GM21737 (cell line): ENCODE results near the gene NT5C2.

Experiments used
- ATAC-seq: cut with Tn5 transposase; IDR thresholded peaks from one replicate; pipeline ENCODE4 v1.9.1; 2021; ENCODE audit warnings: mild to moderate bottlenecking, moderate library complexity; ENCODE audit not compliant: unreplicated experiment

The NT5C2 gene

DNA sequence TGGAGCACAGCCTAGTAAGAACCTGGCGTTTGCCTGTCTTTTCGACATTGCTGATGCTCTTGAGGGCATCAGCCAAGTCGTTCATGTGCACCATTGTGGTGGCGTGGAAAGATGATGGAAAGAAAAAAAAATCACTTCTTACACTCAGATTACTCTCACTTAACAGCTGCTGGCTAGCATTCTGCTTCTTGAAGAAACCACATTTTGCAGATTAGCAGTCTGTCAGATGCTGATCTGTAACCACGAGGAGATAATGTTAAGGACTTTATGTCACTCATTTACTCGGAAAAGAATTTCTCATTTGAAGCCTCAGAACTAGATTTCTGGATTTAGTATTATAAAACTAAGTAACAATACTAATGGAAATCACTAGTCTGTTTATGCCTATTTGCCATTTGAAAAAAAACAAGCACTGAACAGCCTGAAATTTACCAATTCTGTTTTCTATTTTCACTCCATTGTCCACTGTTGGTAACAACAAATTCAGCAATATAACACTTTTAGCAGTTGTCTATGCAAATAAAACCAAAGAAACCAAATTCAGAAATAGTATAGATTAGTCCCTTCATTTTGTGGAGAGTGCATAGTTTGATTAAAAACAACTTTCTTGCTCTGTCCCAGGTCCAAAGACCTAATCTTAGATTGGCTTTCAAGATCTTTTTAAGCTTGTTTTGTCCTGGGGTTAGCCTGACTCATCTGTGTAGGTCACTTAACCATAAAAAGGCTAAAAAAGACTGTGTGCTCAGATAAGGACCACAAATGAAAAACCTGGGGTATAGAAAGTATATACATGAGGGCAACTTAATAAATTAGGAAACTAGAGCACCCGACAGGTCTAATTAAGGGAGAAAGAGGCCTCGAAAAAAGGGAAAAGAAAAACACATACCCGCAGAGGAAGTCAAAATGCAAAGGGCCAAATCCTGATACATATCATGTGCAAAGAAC lies 67.5 kb downstream of the NT5C2 start:
- peak; percentile 77 for ATAC-seq

- ATAC-seq: no peak
Measured at GRCh38 chr10:103124420-103125096, 68.5 kb downstream of the NT5C2 start.

DNA sequence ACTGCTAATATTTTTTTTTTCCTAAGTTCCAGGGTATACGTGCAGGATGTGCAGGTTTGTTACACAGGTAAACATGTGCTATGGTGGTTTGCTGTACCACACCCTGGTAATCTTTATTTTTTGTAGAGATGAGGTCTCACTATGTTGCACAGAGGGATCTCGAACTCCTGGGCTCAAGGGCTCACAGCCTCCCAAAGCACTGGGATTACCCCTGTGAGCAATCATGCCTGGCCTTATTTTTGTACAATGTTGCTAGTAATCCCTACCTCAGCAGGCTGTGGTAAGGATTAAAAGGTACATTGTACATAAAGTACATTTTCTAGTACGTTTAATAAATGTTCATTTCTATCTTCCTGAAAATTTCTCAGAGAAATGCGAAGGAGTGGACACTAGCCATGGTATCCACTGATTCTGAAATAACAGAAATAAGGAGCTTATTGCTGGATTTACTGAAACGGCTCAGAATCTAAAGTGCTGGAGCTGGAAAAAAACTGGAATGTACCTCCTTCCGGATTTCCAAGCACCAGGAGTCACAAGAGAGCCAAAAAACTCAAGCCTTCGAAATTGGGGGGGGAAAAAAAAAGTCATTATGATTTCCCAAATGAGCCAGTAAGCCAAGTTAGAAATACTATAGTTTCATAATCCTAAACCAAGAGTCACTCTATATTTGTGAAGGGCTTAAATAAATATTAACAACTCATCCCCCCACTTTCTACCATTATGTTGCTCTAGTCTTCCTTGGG lies 69.6 kb downstream of the NT5C2 start:
- no peak for ATAC-seq

GRCh38 chr10:103120977-103121735 lies 71.9 kb downstream of the NT5C2 start:
- ATAC-seq: no peak

- no peak for ATAC-seq
Measured at GRCh38 chr10:103120546-103120945, 72.5 kb downstream of the NT5C2 start.

DNA sequence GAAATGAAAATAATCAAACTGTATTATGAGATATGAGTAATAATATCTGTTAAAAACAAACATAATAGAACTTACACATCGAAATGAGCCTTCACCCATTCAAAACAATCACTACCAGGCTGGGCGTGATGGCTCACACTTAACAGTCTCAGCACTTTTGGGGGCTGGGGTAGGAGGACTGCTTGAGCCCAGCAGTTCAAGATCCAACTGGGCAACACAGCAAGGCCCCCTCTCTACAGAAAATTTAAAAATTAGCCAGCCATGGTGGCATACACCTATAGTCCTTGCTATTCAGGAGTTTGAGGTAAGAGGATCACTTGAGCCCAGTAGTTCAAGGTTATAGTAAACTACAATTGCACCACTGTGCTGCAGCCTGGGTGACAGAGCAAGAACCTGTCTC lies 75.8 kb downstream of the NT5C2 start:
- no peak for ATAC-seq

- no peak for ATAC-seq
Measured at GRCh38 chr10:103114876-103115275, 78.2 kb downstream of the NT5C2 start.

- peak; percentile 44 for ATAC-seq
Measured at GRCh38 chr10:103111918-103112877, 80.9 kb downstream of the NT5C2 start.

DNA sequence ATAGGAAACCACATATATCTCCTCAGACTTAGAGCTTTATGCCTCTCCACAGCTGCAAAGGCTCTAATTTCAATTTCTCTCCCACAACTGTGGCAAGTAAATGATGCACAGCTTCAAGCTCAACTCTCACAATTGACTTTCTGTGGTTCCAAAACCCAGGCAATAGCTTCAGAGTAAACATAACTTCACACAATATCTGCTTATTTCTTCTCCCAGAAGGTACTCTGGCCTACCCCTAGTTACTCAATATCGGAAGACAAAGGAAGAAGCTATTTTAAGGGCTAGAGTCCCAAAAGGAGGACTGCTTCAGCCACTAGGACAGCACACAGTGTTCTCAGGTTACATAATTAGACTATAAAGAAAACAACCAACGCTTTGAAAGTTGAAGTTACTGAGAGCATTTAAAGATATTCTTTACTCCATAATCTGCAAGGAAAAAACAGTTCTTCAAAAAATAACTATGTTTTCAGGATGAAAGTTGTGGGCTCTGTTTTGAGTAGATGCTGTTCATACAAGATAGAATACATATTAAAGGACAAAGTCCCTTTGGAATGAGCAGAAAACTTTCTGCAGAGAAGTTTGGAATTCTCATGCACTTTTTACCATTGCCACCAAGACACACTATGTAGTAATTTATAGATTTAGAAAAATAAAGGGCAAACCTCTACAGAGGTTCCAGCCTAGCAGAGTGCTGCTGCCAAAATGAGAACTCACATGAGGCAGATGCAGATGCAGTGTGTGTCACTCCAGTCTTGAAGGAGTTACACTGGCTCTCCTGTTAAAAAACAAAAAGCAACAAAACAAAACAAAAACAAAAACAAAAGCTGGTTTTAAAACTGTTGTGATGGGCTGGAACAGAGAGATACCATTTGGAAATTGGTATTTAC lies 81.8 kb downstream of the NT5C2 start:
- ATAC-seq: peak; percentile 78

GRCh38 chr10:103110407-103110806 lies 82.7 kb downstream of the NT5C2 start:
- no peak for ATAC-seq

DNA sequence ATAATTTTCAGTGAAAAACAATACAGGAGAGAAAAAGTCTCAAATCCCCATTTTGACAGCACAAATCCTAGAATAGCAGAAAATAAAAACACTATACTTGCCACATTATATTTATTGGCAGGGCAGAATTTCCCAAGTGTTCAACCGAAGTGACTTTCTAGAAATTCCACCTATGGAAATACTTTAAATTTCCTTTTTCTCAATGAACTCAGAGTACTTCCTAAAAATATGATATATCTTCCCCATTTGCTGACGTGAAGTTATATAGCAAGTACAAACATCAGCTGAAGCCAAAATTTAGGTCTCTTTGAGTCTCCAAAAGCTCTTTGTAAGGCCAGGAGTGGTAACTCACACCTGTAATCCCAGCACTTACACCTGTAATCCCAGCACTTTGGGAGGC lies 83.3 kb downstream of the NT5C2 start:
- ATAC-seq: no peak

GRCh38 chr10:103106539-103106938 lies 86.5 kb downstream of the NT5C2 start:
- ATAC-seq: no peak

- no peak for ATAC-seq
Measured at GRCh38 chr10:103105462-103105861, 87.6 kb downstream of the NT5C2 start.

DNA sequence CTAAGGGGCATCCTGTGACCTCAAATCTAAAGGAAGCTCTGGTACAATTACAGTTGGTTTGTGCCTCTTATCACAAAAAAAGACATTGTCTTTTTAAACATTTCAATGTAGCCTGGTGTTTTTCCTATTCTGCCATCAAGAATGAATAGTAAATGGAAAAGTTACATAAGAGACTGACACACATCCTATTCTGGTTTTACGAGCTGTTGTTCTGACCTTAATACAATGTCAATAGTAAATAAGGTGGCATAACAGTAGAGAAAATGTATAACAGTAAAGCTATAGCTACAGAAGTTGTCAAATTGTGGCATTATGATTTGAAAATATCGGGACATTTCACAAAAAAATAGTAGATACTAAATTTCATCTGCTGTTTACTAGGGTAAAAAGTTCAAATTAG lies 88.4 kb downstream of the NT5C2 start:
- no peak for ATAC-seq

DNA sequence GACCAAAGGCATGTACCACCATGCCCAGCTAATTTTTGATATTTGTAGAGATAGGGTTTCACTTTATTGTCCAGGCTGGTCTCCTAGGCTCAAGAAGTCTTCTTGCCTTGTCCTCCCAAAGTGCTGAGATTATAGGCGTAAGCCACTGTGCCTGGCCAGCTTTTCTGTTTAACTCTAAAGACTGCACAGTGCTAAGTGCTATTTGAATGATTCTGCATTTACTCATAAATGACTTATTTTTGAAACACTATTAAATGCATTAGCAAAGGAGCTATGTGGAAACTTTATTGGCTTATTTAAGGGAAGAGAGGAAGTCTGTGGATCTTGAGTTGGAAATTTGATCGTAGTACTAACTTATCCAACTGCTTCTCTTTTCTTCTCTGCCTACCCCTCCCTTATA lies 89.1 kb downstream of the NT5C2 start:
- no peak for ATAC-seq

- no peak for ATAC-seq
Measured at GRCh38 chr10:103102195-103102594, 90.9 kb downstream of the NT5C2 start.

- no peak for ATAC-seq
Measured at GRCh38 chr10:103100620-103101019, 92.5 kb downstream of the NT5C2 start.

DNA sequence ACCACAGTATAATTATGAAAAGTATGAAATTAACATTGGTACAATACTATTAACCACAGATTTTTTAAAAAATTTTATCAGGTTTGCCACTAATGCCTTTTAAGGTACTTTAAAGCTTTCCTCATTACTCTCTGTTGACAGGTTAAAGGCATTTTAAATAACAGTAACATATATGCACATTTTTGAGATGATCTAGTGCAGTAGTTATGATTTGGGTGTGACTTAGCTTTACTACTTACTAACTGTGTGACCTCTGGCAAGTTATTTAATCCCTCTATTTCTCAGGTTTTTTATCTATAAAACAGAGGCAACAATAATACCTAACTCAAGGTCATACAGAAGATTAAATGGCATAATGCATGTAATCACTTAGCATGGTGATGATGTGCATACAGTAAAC lies 94.8 kb downstream of the NT5C2 start:
- ATAC-seq: no peak

DNA sequence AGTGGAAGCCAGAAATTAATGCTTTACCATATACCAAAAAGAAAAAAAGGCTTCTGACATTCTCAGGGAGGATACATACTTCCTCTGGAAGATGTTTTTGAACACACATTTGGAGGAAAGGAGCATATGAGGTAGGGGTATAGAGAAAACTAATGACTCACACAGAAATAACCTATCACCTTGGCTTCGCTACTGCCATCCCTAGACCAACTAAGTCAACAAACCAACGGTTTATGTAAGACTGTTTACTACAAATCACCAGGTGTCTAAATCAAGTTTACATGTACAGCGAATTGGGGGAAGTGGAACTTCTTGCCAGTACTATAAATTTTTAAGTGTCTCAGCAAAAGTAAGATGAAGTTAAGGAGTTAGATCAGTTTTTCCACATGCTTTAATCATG lies 96.9 kb downstream of the NT5C2 start:
- ATAC-seq: no peak
